H1 (cell line): Measurements from ENCODE around the gene CHTF18. TPM values are rescaled to one million over a fixed set of nuclear protein-coding genes. Genes with fewer than 3 reads are reported as not detected.

Experiments
- microRNA counts: library from miRNA; unstranded; fragments of <30 nt; microRNA quantifications from one replicate; lab custom pipeline; 2015
- microRNA-seq, 2 experiments: library from miRNA; unstranded; fragments of <30 nt; microRNA quantifications; one replicate each; pipeline versions ENCODE4 to v1.2.0, GENCODE V29; 2016 to 2020; ENCODE audit warnings: borderline microRNAs expressed in 2 of 2, borderline number of aligned reads in 2 of 2, borderline replicate concordance in 1 of 2
- polyA plus RNA-seq, 7 experiments: library from polyadenylated mRNA; depleted of rRNA in 3 of 7; stranded (reverse) in 5 of 7; unstranded in 2 of 7; fragments of >200 nt in 5 of 7; fragments of 200-250 nt in 2 of 7; gene quantifications; 1 replicate in 5 of 7; 2 replicates in 1 of 7; 4 replicates in 1 of 7; pipeline versions ENCODE4 v1.2.1 to v1.2.3, GENCODE V29; 2011 to 2013; ENCODE audit warnings: missing spikeins in 2 of 7, mixed read lengths in 2 of 7
- small RNA-seq: library from polyadenylated mRNA; stranded (forward); fragments of <200 nt; extraction: miRNeasy Mini kit (QIAGEN cat#:217004); gene quantifications from one replicate; pipeline ENCODE3, GENCODE V24; 2013; ENCODE audit not compliant: insufficient read depth
- total RNA-seq: library from RNA; stranded (reverse); fragmentation: NEBNext Ultra II Directional; extraction: Animal tissue kit (Norgen Biotek cat#: 25700); gene quantifications from 2 replicates; pipeline ENCODE4 v1.2.1, GENCODE V29; 2021
- TF ChIP-seq, protein P1 (sequence below): IDR thresholded peaks from 2 replicates; pipeline ENCODE4 v1.6.1; 2011; ENCODE audit warnings: low read length, improper control_type of control experiment

The CHTF18 gene
- total and polyA plus RNA-seq, 2 of the 8 experiments (the other 6 are each of a cell fraction or from before 2014, with no cell fraction given) = 75.3 to 104 TPM

DNA sequence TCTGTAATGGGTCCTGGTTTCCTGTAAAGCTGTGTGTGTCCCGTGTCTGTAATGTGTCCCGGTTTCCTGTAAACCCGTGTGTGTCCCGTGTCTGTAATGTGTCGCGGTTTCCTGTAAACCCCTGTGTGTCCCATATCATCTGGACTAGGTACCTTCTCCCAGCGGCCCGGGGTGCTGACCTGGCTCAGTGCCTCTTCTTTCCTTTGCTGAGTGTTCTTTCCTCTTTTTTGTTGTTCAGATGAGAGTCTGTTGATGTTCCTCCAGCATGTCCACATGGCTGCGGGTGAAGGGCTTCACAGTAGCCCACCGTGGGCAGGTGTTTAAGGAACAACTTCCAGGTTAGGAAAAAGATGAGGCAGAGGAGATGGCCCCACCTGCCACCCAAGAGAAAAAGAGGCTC, 58.7 kb downstream of the CHTF18 start (continued):
- TF ChIP-seq, protein P1, sequence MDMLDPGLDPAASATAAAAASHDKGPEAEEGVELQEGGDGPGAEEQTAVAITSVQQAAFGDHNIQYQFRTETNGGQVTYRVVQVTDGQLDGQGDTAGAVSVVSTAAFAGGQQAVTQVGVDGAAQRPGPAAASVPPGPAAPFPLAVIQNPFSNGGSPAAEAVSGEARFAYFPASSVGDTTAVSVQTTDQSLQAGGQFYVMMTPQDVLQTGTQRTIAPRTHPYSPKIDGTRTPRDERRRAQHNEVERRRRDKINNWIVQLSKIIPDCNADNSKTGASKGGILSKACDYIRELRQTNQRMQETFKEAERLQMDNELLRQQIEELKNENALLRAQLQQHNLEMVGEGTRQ = no peak

MicroRNA genes within 50 kb of the gene (microRNA counts, 767-probe panel; counts per million panel counts)
- 879 counts per million, percentile 95 among the panel's probes with 10 or more counts for microRNA hsa-miR-662 (lab: Ali Mortazavi, UCI)

Small RNA genes lying within 50 kb of the gene (microRNA-seq; reads per million reads assigned to microRNA genes)
- 0 reads per million in 2 experiments for gene MIR662

Small RNA genes lying within 50 kb of the gene (small RNA-seq; reads per million reads assigned to genes)
- gene MIR662 = not detected

Other genes starting within 250 kb of the CHTF18 start
- gene PRR35, start 228.2 kb upstream of the CHTF18 start, total RNA-seq = 0.50 and 0.61 TPM in 2 replicates
- 0.38 and 0.52 TPM in 2 replicates for gene PRR35, start 228.2 kb upstream of the CHTF18 start, polyA plus RNA-seq (2011; rRNA removed)
- 0.75 and 0.76 TPM in 2 replicates for gene NHLRC4, start 221.6 kb upstream of the CHTF18 start, total RNA-seq
- gene NHLRC4, start 221.6 kb upstream of the CHTF18 start, polyA plus RNA-seq (2011; rRNA removed) = 0.60 and 0.72 TPM in 2 replicates
- gene PIGQ, start 218.7 kb upstream of the CHTF18 start, total RNA-seq = 34.2 and 36.0 TPM in 2 replicates
- gene PIGQ, start 218.7 kb upstream of the CHTF18 start, polyA plus RNA-seq (2011; rRNA removed) = 49.2 and 80.4 TPM in 2 replicates
- gene RAB40C, start 198.6 kb upstream of the CHTF18 start, total RNA-seq = 15.6 and 17.8 TPM in 2 replicates
- 13.9 and 18.6 TPM in 2 replicates for gene RAB40C, start 198.6 kb upstream of the CHTF18 start, polyA plus RNA-seq (2011; rRNA removed)
- gene WFIKKN1, start 157.6 kb upstream of the CHTF18 start, total RNA-seq = 10.2 and 11.4 TPM in 2 replicates
- 15.8 and 28.4 TPM in 2 replicates for gene WFIKKN1, start 157.6 kb upstream of the CHTF18 start, polyA plus RNA-seq (2011; rRNA removed)
- 100 and 108 TPM in 2 replicates for gene METTL26, start 152.3 kb upstream of the CHTF18 start, total RNA-seq
- 186 and 203 TPM in 2 replicates for gene METTL26, start 152.3 kb upstream of the CHTF18 start, polyA plus RNA-seq (2011; rRNA removed)
- gene MCRIP2, start 146.8 kb upstream of the CHTF18 start, total RNA-seq = 45.4 and 45.7 TPM in 2 replicates
- gene MCRIP2, start 146.8 kb upstream of the CHTF18 start, polyA plus RNA-seq (2011; rRNA removed) = 75.5 and 102 TPM in 2 replicates
- 44.4 and 47.2 TPM in 2 replicates for gene WDR90, start 139.3 kb upstream of the CHTF18 start, total RNA-seq
- 24.0 and 38.1 TPM in 2 replicates for gene WDR90, start 139.3 kb upstream of the CHTF18 start, polyA plus RNA-seq (2011; rRNA removed)
- gene RHOT2, start 120.5 kb upstream of the CHTF18 start, total RNA-seq = 149 and 162 TPM in 2 replicates
- 194 and 320 TPM in 2 replicates for gene RHOT2, start 120.5 kb upstream of the CHTF18 start, polyA plus RNA-seq (2011; rRNA removed)
- 4.0 TPM in 2 replicates for gene RHBDL1, start 112.9 kb upstream of the CHTF18 start, total RNA-seq
- 8.1 and 14.0 TPM in 2 replicates for gene RHBDL1, start 112.9 kb upstream of the CHTF18 start, polyA plus RNA-seq (2011; rRNA removed)
- gene STUB1, start 108.2 kb upstream of the CHTF18 start, total RNA-seq = 87.3 and 89.9 TPM in 2 replicates
- gene STUB1, start 108.2 kb upstream of the CHTF18 start, polyA plus RNA-seq (2011; rRNA removed) = 103 and 151 TPM in 2 replicates
- 46.4 and 49.0 TPM in 2 replicates for gene JMJD8, start 104.3 kb upstream of the CHTF18 start, total RNA-seq
- 87.4 and 127 TPM in 2 replicates for gene JMJD8, start 104.3 kb upstream of the CHTF18 start, polyA plus RNA-seq (2011; rRNA removed)
- gene WDR24, start 98.2 kb upstream of the CHTF18 start, total RNA-seq = 17.7 and 21.1 TPM in 2 replicates
- gene WDR24, start 98.2 kb upstream of the CHTF18 start, polyA plus RNA-seq (2011; rRNA removed) = 15.1 and 26.0 TPM in 2 replicates
- gene FBXL16, start 82.8 kb upstream of the CHTF18 start, total RNA-seq = 10.3 and 12.5 TPM in 2 replicates
- 12.8 and 21.9 TPM in 2 replicates for gene FBXL16, start 82.8 kb upstream of the CHTF18 start, polyA plus RNA-seq (2011; rRNA removed)
- gene METRN, start 73.5 kb upstream of the CHTF18 start, total RNA-seq = 18.7 and 19.1 TPM in 2 replicates
- 25.8 and 43.4 TPM in 2 replicates for gene METRN, start 73.5 kb upstream of the CHTF18 start, polyA plus RNA-seq (2011; rRNA removed)
- 26.5 and 31.8 TPM in 2 replicates for gene ANTKMT, start 67.5 kb upstream of the CHTF18 start, total RNA-seq
- gene ANTKMT, start 67.5 kb upstream of the CHTF18 start, polyA plus RNA-seq (2011; rRNA removed) = 26.6 and 50.3 TPM in 2 replicates
- 8.2 and 8.5 TPM in 2 replicates for gene CCDC78, start 62.2 kb upstream of the CHTF18 start, total RNA-seq
- 7.1 and 10.9 TPM in 2 replicates for gene CCDC78, start 62.2 kb upstream of the CHTF18 start, polyA plus RNA-seq (2011; rRNA removed)
- gene HAGHL, start 61.5 kb upstream of the CHTF18 start, total RNA-seq = 23.1 and 26.6 TPM in 2 replicates
- gene HAGHL, start 61.5 kb upstream of the CHTF18 start, polyA plus RNA-seq (2011; rRNA removed) = 26.9 and 41.5 TPM in 2 replicates
- 20.4 and 21.0 TPM in 2 replicates for gene CIAO3, start 47.6 kb upstream of the CHTF18 start, total RNA-seq
- gene CIAO3, start 47.6 kb upstream of the CHTF18 start, polyA plus RNA-seq (2011; rRNA removed) = 20.0 and 29.6 TPM in 2 replicates
- gene MSLN, start 27.9 kb upstream of the CHTF18 start, total RNA-seq = 0.28 TPM in 1 of 2 replicates, not detected in the other
- 0.31 and 0.50 TPM in 2 replicates for gene MSLN, start 27.9 kb upstream of the CHTF18 start, polyA plus RNA-seq (2011; rRNA removed)
- 32.2 and 32.7 TPM in 2 replicates for gene RPUSD1, start 239 bp upstream of the CHTF18 start, total RNA-seq
- gene RPUSD1, start 239 bp upstream of the CHTF18 start, polyA plus RNA-seq (2011; rRNA removed) = 61.8 and 81.8 TPM in 2 replicates
- not detected in 2 replicates for gene GNG13, start 12.1 kb downstream of the CHTF18 start, total RNA-seq
- not detected in 2 replicates for gene GNG13, start 12.1 kb downstream of the CHTF18 start, polyA plus RNA-seq (2011; rRNA removed)
- 3.5 and 5.1 TPM in 2 replicates for gene LMF1, start 182.4 kb downstream of the CHTF18 start, total RNA-seq
- 9.0 and 9.1 TPM in 2 replicates for gene LMF1, start 182.4 kb downstream of the CHTF18 start, polyA plus RNA-seq (2011; rRNA removed)
- gene SOX8, start 193.2 kb downstream of the CHTF18 start, total RNA-seq = 5.7 and 6.4 TPM in 2 replicates
- gene SOX8, start 193.2 kb downstream of the CHTF18 start, polyA plus RNA-seq (2011; rRNA removed) = 2.2 and 4.5 TPM in 2 replicates